ENCODE results near the gene NFKBIE.

Gene NFKBIE

GRCh38 chr6:44285552-44286284 lies 20.4 kb upstream of the NFKBIE start:
- TF ChIP-seq REST (IDR thresholded peaks at IDR 0.05; ENCODE audit: low read depth), result peak; percentile 90
- TF ChIP-seq RAD21 (IDR thresholded peaks at IDR 0.05; ENCODE audit: low read depth), result no peak
- no peak for TF ChIP-seq MAX (IDR thresholded peaks at IDR 0.05)
- TF ChIP-seq USF1 (IDR thresholded peaks at IDR 0.05), result no peak
- TF ChIP-seq EGR1 (IDR thresholded peaks at IDR 0.05), result no peak
- no peak for TF ChIP-seq TAF1 (IDR thresholded peaks at IDR 0.05; ENCODE audit: low read depth)

- TF ChIP-seq YY1 (IDR thresholded peaks at IDR 0.05; ENCODE audit: low read depth) (no peak), REST (IDR thresholded peaks at IDR 0.05; ENCODE audit: low read depth) (no peak), ZBTB7A (IDR thresholded peaks at IDR 0.05; ENCODE audit: low read depth) (no peak), MAX (IDR thresholded peaks at IDR 0.05) (no peak), TAF1 (IDR thresholded peaks at IDR 0.05; ENCODE audit: low read depth) (no peak), TCF12 (IDR thresholded peaks at IDR 0.05; ENCODE audit: low read depth) (no peak), TEAD4 (IDR thresholded peaks at IDR 0.05) (no peak), RAD21 (IDR thresholded peaks at IDR 0.05; ENCODE audit: low read depth) (no peak), CREB1 (IDR thresholded peaks at IDR 0.05; ENCODE audit: low read depth) (no peak), EP300 (IDR thresholded peaks at IDR 0.05; ENCODE audit: borderline replicate concordance) (no peak), USF1 (IDR thresholded peaks at IDR 0.05) (no peak), EGR1 (IDR thresholded peaks at IDR 0.05) (no peak), CEBPB (IDR thresholded peaks at IDR 0.05) (no peak), FOXM1 (IDR thresholded peaks at IDR 0.05; ENCODE audit: borderline replicate concordance, low read depth) (no peak)
Observed at GRCh38 chr6:44284867-44285266, 19.5 kb upstream of the NFKBIE start.

- TF ChIP-seq TEAD4 (IDR thresholded peaks at IDR 0.05) (no peak), ZBTB7A (IDR thresholded peaks at IDR 0.05; ENCODE audit: low read depth) (no peak), TAF1 (IDR thresholded peaks at IDR 0.05; ENCODE audit: low read depth) (no peak), TCF12 (IDR thresholded peaks at IDR 0.05; ENCODE audit: low read depth) (no peak), MAX (IDR thresholded peaks at IDR 0.05) (no peak), YY1 (IDR thresholded peaks at IDR 0.05; ENCODE audit: low read depth) (no peak), RAD21 (IDR thresholded peaks at IDR 0.05; ENCODE audit: low read depth) (no peak), NFIC (IDR thresholded peaks at IDR 0.05) (no peak), FOXM1 (IDR thresholded peaks at IDR 0.05; ENCODE audit: borderline replicate concordance, low read depth) (no peak), USF1 (IDR thresholded peaks at IDR 0.05) (no peak)
Observed at GRCh38 chr6:44284121-44284520, 18.8 kb upstream of the NFKBIE start.

GRCh38 chr6:44278774-44279697 lies 13.7 kb upstream of the NFKBIE start:
- no peak for TF ChIP-seq USF1 (IDR thresholded peaks at IDR 0.05)
- no peak for TF ChIP-seq FOXM1 (IDR thresholded peaks at IDR 0.05; ENCODE audit: borderline replicate concordance, low read depth)
- no peak for TF ChIP-seq TEAD4 (IDR thresholded peaks at IDR 0.05)
- TF ChIP-seq CREB1 (IDR thresholded peaks at IDR 0.05; ENCODE audit: low read depth), result no peak
- no peak for TF ChIP-seq TAF1 (IDR thresholded peaks at IDR 0.05; ENCODE audit: low read depth)
- TF ChIP-seq RAD21 (IDR thresholded peaks at IDR 0.05; ENCODE audit: low read depth), result no peak
- no peak for TF ChIP-seq NFIC (IDR thresholded peaks at IDR 0.05)
- no peak for TF ChIP-seq REST (IDR thresholded peaks at IDR 0.05; ENCODE audit: low read depth)
- no peak for TF ChIP-seq CEBPB (IDR thresholded peaks at IDR 0.05)
- TF ChIP-seq EGR1 (IDR thresholded peaks at IDR 0.05), result no peak
- TF ChIP-seq EP300 (IDR thresholded peaks at IDR 0.05; ENCODE audit: borderline replicate concordance), result no peak
- TF ChIP-seq TCF12 (IDR thresholded peaks at IDR 0.05; ENCODE audit: low read depth), result no peak
- no peak for TF ChIP-seq YY1 (IDR thresholded peaks at IDR 0.05; ENCODE audit: low read depth)
- no peak for TF ChIP-seq ZBTB7A (IDR thresholded peaks at IDR 0.05; ENCODE audit: low read depth)
- TF ChIP-seq MAX (IDR thresholded peaks at IDR 0.05), result no peak

Measured in Ishikawa (cell line).